Hepatocyte (in vitro differentiated cells): ENCODE data around the gene EFNB2. TPM values are rescaled to one million over a fixed set of nuclear protein-coding genes. Genes with fewer than 3 reads are reported as not detected.

Experiments used
- DNase-seq: peaks from one replicate; pipeline ENCODE4 v3.0.0-alpha.2; 2016; ENCODE audit warnings: low spot score
- H2AFZ ChIP-seq: fragments of 200-600 bp; sonication (generic); 2 replicates; pipeline ENCODE4 v1.6.0; 2016; ENCODE audit warnings: antibody characterized with exemption, mild to moderate bottlenecking
- H3K27ac ChIP-seq: fragments of 200-600 bp; sonication (generic); 2 replicates; pipeline ENCODE4 v1.5.1; 2016; ENCODE audit warnings: mild to moderate bottlenecking
- H3K27me3 ChIP-seq: fragments of 200-600 bp; sonication (generic); 2 replicates; pipeline ENCODE4 v1.6.1; 2016
- H3K36me3 ChIP-seq: fragments of 200-600 bp; sonication (generic); replicated peaks from 2 replicates; pipeline ENCODE4 v1.5.1; 2016; ENCODE audit warnings: low read depth; ENCODE audit not compliant: insufficient read depth
- H3K4me1 ChIP-seq: fragments of 200-600 bp; sonication (generic); 2 replicates; pipeline ENCODE4 v1.5.1; 2016; ENCODE audit warnings: mild to moderate bottlenecking, moderate library complexity; ENCODE audit not compliant: insufficient read depth
- H3K4me2 ChIP-seq: fragments of 200-600 bp; sonication (generic); 2 replicates; pipeline ENCODE4 v1.6.0; 2016
- H3K4me3 ChIP-seq: fragments of 200-600 bp; sonication (generic); 2 replicates; pipeline ENCODE4 v1.5.1; 2016; ENCODE audit warnings: mild to moderate bottlenecking
- H3K79me2 ChIP-seq: fragments of 200-600 bp; sonication (generic); 2 replicates; pipeline ENCODE4 v1.6.0; 2017; ENCODE audit warnings: mild to moderate bottlenecking
- H3K9me2 ChIP-seq: fragments of 200-600 bp; sonication (generic); replicated peaks from 2 replicates; pipeline ENCODE4 v1.6.0; 2017; ENCODE audit warnings: mild to moderate bottlenecking; ENCODE audit not compliant: insufficient read depth
- H3K9me3 ChIP-seq: fragments of 200-600 bp; sonication (generic); 2 replicates; pipeline ENCODE4 v1.5.1; 2016; ENCODE audit warnings: low read depth, mild to moderate bottlenecking
- H4K20me1 ChIP-seq: fragments of 200-600 bp; sonication (generic); 2 replicates; pipeline ENCODE4 v1.6.0; 2016; ENCODE audit warnings: mild to moderate bottlenecking; ENCODE audit not compliant: insufficient read depth, poor library complexity, severe bottlenecking
- CTCF ChIP-seq: fragments of 200-600 bp; sonication (generic); IDR thresholded peaks from 2 replicates; pipeline ENCODE4 v1.5.1; 2016; ENCODE audit warnings: antibody characterized with exemption, mild to moderate bottlenecking; ENCODE audit not compliant: poor library complexity
- EZH2 ChIP-seq: fragments of 200-600 bp; sonication (generic); IDR thresholded peaks from 2 replicates; pipeline ENCODE4 v1.6.1; 2016; ENCODE audit warnings: antibody characterized with exemption, mild to moderate bottlenecking, borderline replicate concordance
- EZH2phosphoT487 ChIP-seq: fragments of 200-600 bp; sonication (generic); IDR thresholded peaks from one replicate; pipeline ENCODE4 v1.6.1; 2018; ENCODE audit warnings: antibody characterized with exemption, mild to moderate bottlenecking, low read depth, moderate library complexity; ENCODE audit not compliant: unreplicated experiment, severe bottlenecking
- WGBS: methylation state at CpG from one replicate; pipeline ENCODE4 v1.1.6; 2016; ENCODE audit warnings: low lambda C conversion rate; ENCODE audit errors: missing lambda C conversion rate; 5-methylcytosine and 5-hydroxymethylcytosine counted together
- polyA plus RNA-seq: library from polyadenylated mRNA; unstranded; fragments of >200 nt; fragmentation: Nextera tagmentation; extraction: Ambion mirVana; gene quantifications from 2 replicates; pipeline ENCODE4 v1.2.1, GENCODE V29; 2016
- total RNA-seq: library from RNA; depleted of rRNA; stranded (reverse); fragments of >200 nt; gene quantifications from 2 replicates; pipeline ENCODE4 v1.2.3, GENCODE V29; 2014

Gene EFNB2
- total and polyA plus RNA-seq, 2 experiments from 2014 or later: 62.4 to 63.3 TPM

DNA sequence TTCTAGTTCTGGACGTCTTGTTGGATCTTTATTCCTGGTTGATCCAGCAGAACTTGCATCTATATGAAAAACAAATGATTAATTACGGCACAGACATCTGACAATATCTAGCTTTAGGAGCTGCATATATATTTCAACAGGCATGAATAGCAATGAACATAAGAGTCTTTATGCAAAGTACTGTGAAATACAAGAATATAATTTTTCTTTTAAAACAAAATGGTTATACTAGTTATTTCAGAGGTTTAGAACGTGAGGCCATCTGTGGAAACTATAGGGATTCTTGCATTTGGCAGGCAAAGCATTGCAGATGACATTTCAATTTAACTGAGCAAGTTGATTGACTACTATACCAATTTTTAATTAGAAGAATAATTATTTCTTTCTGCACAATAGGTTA is 40.5 kb downstream of the EFNB2 start:
- no peaks in the 10 kb centered on the region for H3K9me3 ChIP-seq
- 91% methylated on average over 3 of the region's 3 CpGs for WGBS
- no peak for DNase-seq
- no peak overlapping the region for H3K4me2 ChIP-seq
- H2AFZ ChIP-seq: no peak overlapping the region
- H3K36me3 ChIP-seq: no peaks in the 10 kb centered on the region
- no peak overlapping the region for H3K27ac ChIP-seq
- peaks cover 3% of the 10 kb centered on the region for H4K20me1 ChIP-seq
- peaks cover 74% of the 10 kb centered on the region for H3K79me2 ChIP-seq
- H3K4me3 ChIP-seq: no peak overlapping the region
- H3K4me1 ChIP-seq: peaks cover 20% of the 10 kb centered on the region
- TF ChIP-seq EZH2 (no peak), EZH2phosphoT487 (no peak), CTCF (no peak)
- no peaks in the 10 kb centered on the region for H3K27me3 ChIP-seq
- no peaks in the 10 kb centered on the region for H3K9me2 ChIP-seq

DNA sequence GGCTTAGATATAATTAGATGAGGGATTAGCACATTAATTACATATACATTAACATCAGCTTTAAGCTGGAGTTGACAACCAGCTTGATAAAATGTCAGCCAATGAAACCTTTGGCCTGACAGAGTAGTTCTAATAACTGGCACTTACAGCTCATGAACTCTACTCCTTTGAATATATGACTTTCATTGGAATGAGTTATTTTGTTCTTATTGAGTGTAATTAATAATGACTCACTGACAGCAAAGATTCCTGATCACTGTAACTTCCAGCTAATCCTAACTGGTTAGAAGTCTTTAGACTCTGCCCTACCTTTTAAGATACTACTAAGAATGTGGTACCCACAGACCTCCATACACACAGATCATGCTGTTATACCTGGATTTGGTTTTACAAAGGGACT is 41.0 kb downstream of the EFNB2 start:
- Histone ChIP-seq H4K20me1 (peaks cover 3% of the 10 kb centered on the region), H3K9me2 (no peaks in the 10 kb centered on the region), H2AFZ (no peak overlapping the region), H3K4me3 (no peak overlapping the region), H3K9me3 (no peaks in the 10 kb centered on the region), H3K79me2 (peaks cover 69% of the 10 kb centered on the region), H3K4me2 (no peak overlapping the region), H3K27ac (no peak overlapping the region), H3K4me1 (peaks cover 20% of the 10 kb centered on the region), H3K36me3 (no peaks in the 10 kb centered on the region), H3K27me3 (no peaks in the 10 kb centered on the region)
- no peak for TF ChIP-seq CTCF
- TF ChIP-seq EZH2phosphoT487: no peak
- no peak for TF ChIP-seq EZH2
- DNase-seq: no peak

GRCh38 chr13:106493533-106494220 is 41.8 kb downstream of the EFNB2 start:
- Histone ChIP-seq H3K4me3 (no peak overlapping the region), H3K27me3 (no peaks in the 10 kb centered on the region), H3K9me3 (no peaks in the 10 kb centered on the region), H3K9me2 (no peaks in the 10 kb centered on the region), H2AFZ (no peak overlapping the region), H3K27ac (peak overlapping the region; percentile 45), H4K20me1 (peaks cover 3% of the 10 kb centered on the region), H3K4me1 (peaks cover 23% of the 10 kb centered on the region), H3K4me2 (no peak overlapping the region), H3K79me2 (peaks cover 61% of the 10 kb centered on the region), H3K36me3 (no peaks in the 10 kb centered on the region)
- TF ChIP-seq CTCF (no peak), EZH2phosphoT487 (no peak), EZH2 (no peak)
- no peak for DNase-seq
- 86% methylated on average over 17 of the region's 17 CpGs for WGBS
